Stimulated activated CD8-positive, alpha-beta memory T cell treated with anti-CD3 and anti-CD28 coated beads, Interleukin-12 subunit alpha, Interleukin-12 subunit beta, amount 100 ng/mL, for 24 hours (primary cell): ENCODE results near the gene RSPH4A.
"Not testable (repeated sequence)": the region's sequence is repeated elsewhere in the genome, so short reads cannot be mapped to it uniquely, and the experiment has no call there.

Experiments used
- DNase-seq: peaks from one replicate; pipeline ENCODE4 v3.0.0-alpha.2; 2020; ENCODE audit errors: extremely low read depth

The RSPH4A gene

GRCh38 chr6:116625872-116626271 lies 9.6 kb downstream of the RSPH4A start:
- DNase-seq: no peak

GRCh38 chr6:116629563-116629981 lies 13.3 kb downstream of the RSPH4A start:
- DNase-seq: no peak

GRCh38 chr6:116631379-116631990 lies 15.2 kb downstream of the RSPH4A start:
- no peak for DNase-seq

GRCh38 chr6:116633685-116634084 lies 17.4 kb downstream of the RSPH4A start:
- DNase-seq: no peak

- no peak for DNase-seq
Measured at GRCh38 chr6:116648156-116648555, 31.9 kb downstream of the RSPH4A start.

- no peak for DNase-seq
Measured at GRCh38 chr6:116649129-116649528, 32.9 kb downstream of the RSPH4A start.

- no peak for DNase-seq
Measured at GRCh38 chr6:116651916-116652315, 35.6 kb downstream of the RSPH4A start.

- no peak for DNase-seq
Measured at GRCh38 chr6:116661594-116661993, 45.3 kb downstream of the RSPH4A start.

- DNase-seq: no peak
Measured at GRCh38 chr6:116662202-116662601, 45.9 kb downstream of the RSPH4A start.

GRCh38 chr6:116663308-116663707 lies 47.0 kb downstream of the RSPH4A start:
- no peak for DNase-seq

- not testable (repeated sequence) for DNase-seq
Measured at GRCh38 chr6:116664169-116664568, 47.9 kb downstream of the RSPH4A start.

- no peak for DNase-seq
Measured at GRCh38 chr6:116665464-116665863, 49.2 kb downstream of the RSPH4A start.

GRCh38 chr6:116666869-116667268 lies 50.6 kb downstream of the RSPH4A start:
- DNase-seq: no peak

GRCh38 chr6:116667623-116668022 lies 51.3 kb downstream of the RSPH4A start:
- DNase-seq: no peak

GRCh38 chr6:116672306-116672705 lies 56.0 kb downstream of the RSPH4A start:
- no peak for DNase-seq

- no peak for DNase-seq
Measured at GRCh38 chr6:116676021-116676420, 59.7 kb downstream of the RSPH4A start.

GRCh38 chr6:116680880-116681672 lies 64.8 kb downstream of the RSPH4A start, which contains the start of gene KPNA5:
TSS of gene KPNA5 (plus strand) at chr6:116681211. CDS start at chr6:116681335, 124 bp downstream.
- DNase-seq: peak; percentile 83

- no peak for DNase-seq
Measured at GRCh38 chr6:116682334-116682712, 66.0 kb downstream of the RSPH4A start.
